HG03354 (cell line): ENCODE results near the gene ALK.

Source experiments
- ATAC-seq: cut with Tn5 transposase; IDR thresholded peaks from one replicate; pipeline ENCODE4 v1.9.1; 2021; ENCODE audit warnings: mild to moderate bottlenecking; ENCODE audit not compliant: unreplicated experiment, poor library complexity, severe bottlenecking

ALK gene

DNA sequence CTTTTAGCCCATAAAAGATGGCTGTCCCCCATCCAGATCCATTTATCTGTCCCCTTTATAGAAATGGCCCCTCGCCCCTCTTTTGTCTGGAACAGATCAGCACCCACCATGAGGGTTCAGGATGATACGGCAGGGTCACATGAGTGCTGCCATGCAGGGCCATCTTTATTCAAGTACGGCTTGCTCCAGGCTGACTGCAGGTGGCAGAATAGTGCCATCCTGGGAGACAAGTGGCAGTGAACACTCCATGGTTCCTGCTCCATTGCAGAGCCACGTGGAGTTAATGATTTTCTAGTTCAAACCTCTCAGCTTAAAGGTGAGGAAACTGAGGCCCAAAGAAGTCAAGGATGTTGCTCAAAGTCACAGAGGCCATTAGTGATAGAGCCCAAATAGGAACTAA, 625.5 kb downstream of the ALK start:
- ATAC-seq = no peak

DNA sequence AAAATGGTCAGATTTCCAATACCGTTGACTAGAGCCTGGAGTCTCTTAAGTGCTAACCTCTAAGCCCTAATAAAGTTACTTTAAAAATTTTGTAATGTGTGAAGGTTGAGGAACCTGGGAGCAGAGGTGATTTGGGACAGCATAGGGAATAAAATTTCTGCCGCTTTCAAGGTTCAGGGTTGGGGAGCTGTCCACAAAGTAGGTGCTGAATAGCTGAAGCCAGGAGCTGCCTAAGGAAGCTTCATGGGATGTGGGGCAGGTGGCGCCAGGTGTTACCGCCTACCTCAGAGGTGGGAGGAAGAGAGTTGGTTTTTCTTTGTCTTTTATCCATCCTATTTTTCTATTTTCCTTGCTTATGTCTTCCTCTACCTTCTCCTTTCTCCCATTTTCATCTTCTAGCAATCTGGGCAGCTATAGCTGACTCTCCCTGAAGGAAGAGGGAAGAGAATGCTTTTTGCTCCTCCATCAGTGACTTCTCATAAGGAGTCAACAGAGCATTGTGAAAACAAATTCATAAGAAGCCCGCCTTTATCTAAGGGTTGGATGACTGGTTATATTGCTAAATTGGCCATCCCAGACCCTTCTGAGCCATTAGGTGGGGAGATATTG, 627.5 kb downstream of the ALK start:
- no peak for ATAC-seq

DNA sequence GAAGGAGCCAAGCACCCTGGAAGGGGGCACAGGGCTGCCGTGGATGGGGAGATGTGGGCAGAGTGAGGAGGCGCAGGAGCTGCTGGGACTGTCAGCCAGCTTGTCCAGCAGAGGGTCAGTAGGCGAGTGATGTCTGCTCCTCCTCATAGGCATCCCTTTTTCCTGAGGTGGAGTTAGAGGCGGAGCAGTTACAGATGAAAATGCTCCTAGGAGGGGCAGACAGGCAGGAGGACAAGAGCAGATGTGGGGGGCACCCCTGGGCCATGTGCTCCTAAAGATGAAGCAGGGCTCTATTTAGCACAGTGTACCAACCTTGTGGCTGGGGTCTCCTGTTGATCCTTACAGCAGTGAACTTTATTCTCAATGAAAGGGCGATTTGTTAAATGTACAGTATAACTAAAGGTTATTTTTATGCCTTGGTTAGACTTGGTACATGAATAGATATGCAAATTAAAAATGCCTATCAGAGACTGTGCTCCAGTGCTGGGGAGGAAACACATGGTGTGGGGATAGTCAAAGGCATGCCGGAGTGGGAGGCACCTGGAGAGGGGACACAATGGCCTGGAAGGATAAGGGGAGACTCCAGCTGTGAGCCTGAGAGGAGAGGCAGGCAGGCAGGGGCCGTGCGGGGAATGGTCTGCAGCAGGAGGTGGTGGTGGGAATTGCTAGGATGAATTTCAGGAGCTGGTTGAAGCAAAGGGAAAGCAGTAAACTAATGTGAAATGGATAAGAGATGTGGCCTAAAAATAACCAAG, 630.9 kb downstream of the ALK start:
- ATAC-seq = no peak

DNA sequence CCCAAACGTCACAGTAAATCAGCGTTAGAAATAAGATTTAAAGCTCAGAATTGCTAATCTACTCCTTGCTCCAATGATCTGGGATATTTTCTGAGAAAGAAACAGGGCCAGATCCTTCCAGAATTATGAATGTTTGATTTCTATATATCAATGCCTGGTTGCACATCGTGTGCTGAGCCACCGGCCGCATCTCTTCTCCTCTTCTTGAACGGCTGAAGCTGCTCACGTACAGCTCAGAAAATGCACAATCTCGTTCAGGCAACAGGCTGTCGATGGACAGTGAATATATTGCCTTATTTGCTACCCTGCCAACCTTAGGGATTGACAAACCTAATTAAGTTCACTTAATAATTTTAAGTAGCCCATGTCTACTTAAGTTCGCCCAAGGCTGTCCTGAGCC, 636.7 kb downstream of the ALK start:
- ATAC-seq = no peak

GRCh38 chr2:29281916-29282247, 639.5 kb downstream of the ALK start:
- no peak for ATAC-seq

DNA sequence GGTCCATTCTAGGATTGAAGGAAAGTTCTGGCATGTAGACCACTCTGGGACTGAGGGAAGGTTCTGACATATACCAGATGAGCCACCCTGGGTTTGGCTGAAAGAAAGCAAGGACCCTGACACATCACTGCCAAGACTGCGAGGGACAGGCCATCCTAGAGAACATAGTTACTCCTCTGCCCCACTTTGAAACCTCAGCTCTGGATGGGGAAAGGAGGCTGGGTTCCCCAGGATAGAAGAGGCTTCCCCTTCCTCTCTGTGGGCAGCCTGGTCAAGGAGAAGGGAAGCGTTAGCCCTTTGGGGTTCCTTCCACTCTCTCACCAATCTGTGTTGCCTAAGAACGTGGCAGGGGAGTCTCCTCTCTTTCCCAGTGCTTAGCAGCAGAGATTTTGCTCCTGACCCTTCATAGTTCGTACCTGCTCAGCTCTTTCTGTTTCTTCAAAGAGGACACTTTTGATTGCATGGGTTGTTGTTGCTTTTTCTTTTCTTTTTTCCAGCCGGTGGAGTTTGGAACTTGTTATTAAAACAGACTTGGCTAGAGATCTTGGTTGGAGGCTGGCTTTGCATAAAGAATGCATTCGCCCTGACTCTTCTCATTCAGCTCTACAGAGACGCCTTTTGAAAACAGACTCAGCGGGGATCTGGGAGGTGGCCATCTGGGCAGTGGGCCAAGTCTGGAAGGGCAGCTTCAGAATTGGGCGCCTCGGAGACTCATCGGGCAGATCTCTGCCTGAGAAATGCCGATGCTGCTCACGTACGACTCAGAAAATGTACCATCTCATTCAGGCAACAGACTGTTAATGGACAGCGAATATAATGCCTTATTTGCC, 640.1 kb downstream of the ALK start:
- no peak for ATAC-seq

- no peak for ATAC-seq
Measured at GRCh38 chr2:29278966-29279365, 642.4 kb downstream of the ALK start.

DNA sequence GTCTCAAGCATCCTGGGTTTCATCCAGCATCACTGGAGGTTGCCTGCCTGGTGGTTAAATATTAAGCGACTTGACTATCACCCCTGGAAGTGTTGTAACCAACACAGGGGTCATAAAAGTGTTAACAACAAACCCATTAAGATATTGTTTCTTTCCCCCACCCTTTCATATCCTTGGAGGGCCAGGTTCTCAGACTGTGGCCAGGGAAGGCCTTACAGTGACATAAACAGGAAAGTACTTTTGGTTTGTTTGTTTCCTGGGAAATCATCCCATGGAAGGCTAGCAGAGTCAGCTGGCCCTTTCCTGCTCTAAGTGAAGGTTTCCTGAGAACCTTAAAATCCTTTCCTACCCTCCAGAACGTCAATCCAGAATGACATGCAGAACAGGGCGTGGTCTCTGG, 645.2 kb downstream of the ALK start:
- no peak for ATAC-seq

DNA sequence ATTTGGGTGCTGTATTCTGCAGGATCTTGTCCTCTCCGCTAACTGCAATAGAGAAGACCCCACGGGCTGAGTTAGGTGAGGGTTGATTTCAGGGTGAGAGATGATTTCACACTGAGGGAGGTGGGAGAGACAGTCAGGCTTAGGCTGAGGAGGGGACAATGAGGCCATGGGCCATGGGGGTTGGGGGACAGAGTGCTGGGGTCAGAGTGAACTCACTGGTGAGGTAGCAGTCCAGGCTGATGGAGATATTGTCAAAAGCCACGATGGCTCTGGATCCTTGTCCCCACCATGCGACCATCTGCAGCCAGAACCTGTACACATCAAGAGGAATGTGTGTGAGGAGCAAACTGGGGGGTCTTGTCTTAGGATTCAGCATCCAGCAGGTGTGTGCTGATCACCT, 646.2 kb downstream of the ALK start:
- no peak for ATAC-seq

GRCh38 chr2:29273685-29274611, 647.4 kb downstream of the ALK start:
- ATAC-seq = no peak

- no peak for ATAC-seq
Measured at GRCh38 chr2:29273004-29273684, 648.2 kb downstream of the ALK start.

DNA sequence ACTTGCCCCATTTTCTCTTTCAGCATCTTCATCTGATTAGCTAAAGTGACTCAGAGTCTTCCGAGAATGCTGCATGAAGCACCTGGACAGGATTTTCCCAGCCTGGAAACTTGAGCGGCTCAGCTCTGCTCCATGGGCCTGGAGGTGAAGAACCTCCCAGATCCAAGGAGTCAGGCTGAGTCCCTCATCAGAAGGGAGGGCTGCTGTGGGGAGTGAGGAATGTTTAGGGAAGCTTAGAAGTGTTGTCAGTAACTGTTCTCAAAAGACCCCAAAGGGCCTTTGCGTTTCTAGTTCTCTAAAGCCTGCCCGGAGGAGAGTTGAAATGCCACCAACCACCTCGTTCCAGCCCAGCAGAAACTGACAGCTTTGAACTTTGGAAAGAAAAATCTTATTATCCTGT, 649.1 kb downstream of the ALK start:
- ATAC-seq = no peak

- ATAC-seq = no peak
Measured at GRCh38 chr2:29270701-29271121, 650.7 kb downstream of the ALK start.

DNA sequence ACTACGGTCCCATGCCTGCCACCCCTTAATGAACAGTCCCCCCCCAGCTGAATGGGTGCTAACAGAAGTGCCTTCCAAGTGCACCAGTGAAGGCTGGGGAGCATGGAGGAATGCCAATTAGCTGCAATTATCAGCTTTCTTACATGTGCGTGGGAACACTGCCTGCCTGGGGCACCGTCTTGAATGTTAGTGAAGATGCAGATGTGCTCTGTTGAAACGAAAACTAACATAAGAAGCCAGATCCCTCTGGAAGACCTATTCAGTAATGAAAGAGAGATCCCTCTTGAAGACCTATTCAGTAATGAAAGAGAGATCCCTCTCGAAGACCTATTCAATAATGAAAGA, 651.6 kb downstream of the ALK start:
- ATAC-seq = no peak

GRCh38 chr2:29269095-29269764, 652.2 kb downstream of the ALK start:
- ATAC-seq = no peak

GRCh38 chr2:29267720-29268119, 653.7 kb downstream of the ALK start:
- ATAC-seq = no peak

DNA sequence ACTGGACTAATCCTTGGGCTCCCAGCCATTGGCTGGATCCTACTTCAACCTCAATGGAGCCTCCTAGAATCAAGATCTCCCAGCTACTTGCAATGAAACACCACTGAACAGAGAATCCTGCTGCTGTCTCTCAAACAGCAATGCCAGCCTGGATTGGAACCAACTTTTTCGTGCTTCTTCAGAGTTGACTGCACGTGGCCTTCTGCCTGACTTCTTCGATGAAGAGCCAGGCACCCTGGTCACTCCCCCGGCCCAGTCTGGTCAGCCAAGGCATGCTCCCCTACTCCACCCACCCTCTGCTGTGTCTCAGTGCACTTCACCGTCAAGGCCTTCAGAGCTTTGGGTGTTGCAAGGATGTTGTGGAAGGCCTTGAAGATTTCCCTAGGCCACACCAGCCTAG, 657.5 kb downstream of the ALK start:
- ATAC-seq = no peak

- no peak for ATAC-seq
Measured at GRCh38 chr2:29262681-29263260, 658.6 kb downstream of the ALK start.

GRCh38 chr2:29261003-29261402, 660.4 kb downstream of the ALK start:
- ATAC-seq = no peak
